Pancreas (tissue), 10 donors: ENCODE measurements around the gene ZFYVE28. TPM values are rescaled to one million over a fixed set of nuclear protein-coding genes. Genes with fewer than 3 reads are reported as not detected.
A peak's percentile ranks its signal among the peaks of the same experiment; 100 is the strongest.

ENCODE experiments used
- ATAC-seq, 4 donors: fragments of 200-7000 bp; cut with Tn5 transposase; one replicate each; pipeline versions ENCODE4 v1.8.0 to v1.9.1; 2020; ENCODE audit warnings: mild to moderate bottlenecking in 4 of 4, moderate library complexity in 4 of 4
- DNase-seq, 6 donors: peaks; one replicate each; pipeline ENCODE4 v3.0.0-alpha.2; 2020
- FAIRE-seq: peaks from 2 replicates; lab custom pipeline; 2012; peaks lifted over from hg19 to GRCh38; lab: Jason Lieb, UNC
- H3K27ac ChIP-seq, 4 donors: fragments of 200-600 bp; sonication (generic); 1 replicate in 3 of 4; 2 replicates in 1 of 4; pipeline versions ENCODE4 v1.5.0 to v1.8.0; 2020
- H3K27me3 ChIP-seq, 4 donors: fragments of 200-600 bp; one replicate each; pipeline ENCODE4 v1.8.0; 2021
- H3K36me3 ChIP-seq, 3 donors: fragments of 200-600 bp; sonication (generic) in 1 of 3; one replicate each; pipeline versions ENCODE4 v1.5.0 to v1.8.0; 2020 to 2021
- H3K4me1 ChIP-seq, 3 donors: fragments of 200-600 bp; one replicate each; pipeline ENCODE4 v1.8.0; 2021
- H3K4me3 ChIP-seq, 4 donors: fragments of 200-600 bp; sonication (generic) in 2 of 4; one replicate each; pipeline versions ENCODE4 v1.5.0 to v1.8.0; 2020 to 2021
- H3K9me3 ChIP-seq, 4 donors: fragments of 200-600 bp; one replicate each; pipeline ENCODE4 v1.8.0; 2021
- WGBS, 2 donors: extraction: QIAGEN DNeasy Blood & Tissue Kit; methylation state at CpG; one replicate each; pipeline ENCODE4 v1.1.7; 2013; 5-methylcytosine and 5-hydroxymethylcytosine counted together
- intact Hi-C, 3 donors: fragments of 100-400 bp; cut with DNase I; formaldehyde crosslinking; loops; one replicate each; pipeline versions ENCODE4 v1.11.1 to v1.14.2; 2022
- polyA plus RNA-seq, 2 donors: library from polyadenylated mRNA; stranded (reverse); fragments of 200-250 nt; gene quantifications; one replicate each; pipeline ENCODE4 v1.2.3, GENCODE V29; 2013
- total RNA-seq, 6 donors: library from RNA; stranded (reverse); fragmentation: NEBNext Ultra II Directional in 4 of 6; extraction: Animal tissue kit (Norgen Biotek cat#: 25700) in 4 of 6; gene quantifications; one replicate each; pipeline versions ENCODE4 v1.2.1 to v1.2.4, GENCODE V29; 2021 to 2023
- TF ChIP-seq, protein P1 (sequence below), 4 donors: fragments of 200-600 bp; sonication (generic) in 3 of 4; IDR thresholded peaks; one replicate each; pipeline versions ENCODE4 v1.5.0 to v1.8.0; 2021; ENCODE audit warnings: antibody characterized with exemption in 4 of 4
- donor health status: healthy with polysubstance abuse.
- donor health status: DM: no; HTN: no; CAD: no; lungs with moderate emphysema.
- donor health status: DM: no; HTN: no; CAD: no.
- donor health status: control.
- donor health status: control.
- donor health status: Bipolar disorder and iron deficiency.
- donor health status: DM: yes; HTN: yes; CAD: no.
- donor health status: DM: no; HTN: no; CAD: no.
- donor health status: DM: no; HTN: no; CAD: no.
- donor health status: DM: yes; HTN: yes; CAD: no.

The ZFYVE28 gene
- total and polyA plus RNA-seq, 8 donors, result 3.8 to 13.4 (median 6.0) TPM

DNA sequence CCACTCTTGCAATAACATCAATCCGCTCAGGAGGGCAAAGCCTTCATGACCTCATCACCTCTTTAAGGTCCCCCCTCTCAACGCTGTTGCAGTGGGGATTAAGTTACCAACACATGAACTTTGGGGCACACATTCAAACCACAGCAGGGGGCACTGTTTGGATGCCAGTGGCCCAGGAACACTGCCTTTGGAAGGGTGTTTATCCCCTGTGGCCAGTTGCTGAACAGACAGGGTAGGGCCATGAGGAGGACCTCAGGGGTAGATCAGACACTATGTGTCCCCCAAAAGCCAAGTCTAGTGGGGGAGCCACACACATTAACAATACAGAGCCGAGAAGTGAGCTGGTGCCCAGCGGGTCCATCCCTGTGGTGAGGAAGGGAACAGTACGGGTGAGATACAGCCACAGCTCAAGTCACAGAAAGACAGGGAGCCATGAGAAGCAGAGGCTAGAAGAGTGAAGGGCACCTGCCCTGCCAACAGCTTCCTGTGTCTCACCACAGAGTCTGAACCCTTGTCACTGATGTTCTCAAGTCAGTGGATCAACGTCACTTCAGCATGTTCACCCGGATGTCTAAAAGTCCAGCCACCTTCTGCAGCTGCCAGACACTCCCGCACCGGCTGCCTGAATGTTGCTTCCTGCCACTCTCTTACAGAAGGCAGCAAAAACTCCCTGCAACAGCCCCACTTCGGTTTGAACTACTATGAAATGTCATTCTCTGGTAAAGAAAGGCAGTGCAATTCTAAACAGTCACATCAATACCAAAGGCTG lies 136.7 kb downstream of the ZFYVE28 start:
- H3K36me3 ChIP-seq, result no peaks in the 10 kb centered on the region
- no peaks in the 10 kb centered on the region for H3K27me3 ChIP-seq
- no peak overlapping the region for H3K27ac ChIP-seq
- no peaks in the 10 kb centered on the region for H3K4me1 ChIP-seq
- ATAC-seq (peak in 1 of 4 donors; percentile 35), DNase-seq (peak in 1 of 6 donors; percentile 16), FAIRE-seq (no peak)
- intact Hi-C loops, result no loop called here
- WGBS, 2 donors, result 72 to 75% methylated on average over 10 of the region's 10 CpGs
- no peak overlapping the region for H3K4me3 ChIP-seq
- no peaks in the 10 kb centered on the region for H3K9me3 ChIP-seq
- TF ChIP-seq, protein P1, sequence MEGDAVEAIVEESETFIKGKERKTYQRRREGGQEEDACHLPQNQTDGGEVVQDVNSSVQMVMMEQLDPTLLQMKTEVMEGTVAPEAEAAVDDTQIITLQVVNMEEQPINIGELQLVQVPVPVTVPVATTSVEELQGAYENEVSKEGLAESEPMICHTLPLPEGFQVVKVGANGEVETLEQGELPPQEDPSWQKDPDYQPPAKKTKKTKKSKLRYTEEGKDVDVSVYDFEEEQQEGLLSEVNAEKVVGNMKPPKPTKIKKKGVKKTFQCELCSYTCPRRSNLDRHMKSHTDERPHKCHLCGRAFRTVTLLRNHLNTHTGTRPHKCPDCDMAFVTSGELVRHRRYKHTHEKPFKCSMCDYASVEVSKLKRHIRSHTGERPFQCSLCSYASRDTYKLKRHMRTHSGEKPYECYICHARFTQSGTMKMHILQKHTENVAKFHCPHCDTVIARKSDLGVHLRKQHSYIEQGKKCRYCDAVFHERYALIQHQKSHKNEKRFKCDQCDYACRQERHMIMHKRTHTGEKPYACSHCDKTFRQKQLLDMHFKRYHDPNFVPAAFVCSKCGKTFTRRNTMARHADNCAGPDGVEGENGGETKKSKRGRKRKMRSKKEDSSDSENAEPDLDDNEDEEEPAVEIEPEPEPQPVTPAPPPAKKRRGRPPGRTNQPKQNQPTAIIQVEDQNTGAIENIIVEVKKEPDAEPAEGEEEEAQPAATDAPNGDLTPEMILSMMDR (IDR thresholded peaks at IDR 0.05), result no peak

DNA sequence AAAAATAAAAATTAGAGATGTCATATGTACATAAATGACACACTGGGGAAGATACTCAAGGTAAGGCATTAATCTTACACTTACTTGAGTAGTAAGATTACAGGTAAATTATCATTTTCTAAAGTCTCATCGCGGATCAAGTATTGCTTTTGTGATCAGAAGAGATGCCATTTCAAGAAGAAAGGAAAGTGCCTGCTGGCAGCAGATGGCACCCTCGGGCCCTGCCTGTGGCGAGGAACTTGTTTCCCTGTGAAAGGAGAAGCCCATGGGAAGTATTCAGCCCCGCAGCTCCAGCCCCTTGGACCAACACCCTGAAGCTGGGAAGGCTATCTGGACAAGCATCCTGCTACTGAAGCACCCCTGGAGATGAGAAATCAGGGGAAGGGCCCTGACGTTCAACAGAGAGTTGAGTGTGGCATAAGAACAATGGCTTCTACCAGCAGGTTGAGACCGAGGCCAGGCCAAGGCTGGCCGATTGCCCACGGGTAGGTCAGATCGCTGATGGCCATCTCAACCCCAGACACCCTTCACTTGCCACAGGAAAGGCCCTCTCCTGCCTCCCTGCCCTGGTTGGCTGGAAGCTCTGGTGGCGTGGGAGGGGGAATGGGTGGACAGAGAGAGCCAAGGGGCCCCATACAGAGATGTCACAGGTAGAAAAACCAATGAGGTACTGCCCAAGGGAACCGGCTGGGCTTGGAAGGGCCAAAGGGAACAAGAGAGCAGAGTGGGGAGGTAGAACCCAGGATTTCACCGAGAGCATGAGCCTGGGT lies 137.7 kb downstream of the ZFYVE28 start:
- H3K4me3 ChIP-seq, result no peak overlapping the region

DNA sequence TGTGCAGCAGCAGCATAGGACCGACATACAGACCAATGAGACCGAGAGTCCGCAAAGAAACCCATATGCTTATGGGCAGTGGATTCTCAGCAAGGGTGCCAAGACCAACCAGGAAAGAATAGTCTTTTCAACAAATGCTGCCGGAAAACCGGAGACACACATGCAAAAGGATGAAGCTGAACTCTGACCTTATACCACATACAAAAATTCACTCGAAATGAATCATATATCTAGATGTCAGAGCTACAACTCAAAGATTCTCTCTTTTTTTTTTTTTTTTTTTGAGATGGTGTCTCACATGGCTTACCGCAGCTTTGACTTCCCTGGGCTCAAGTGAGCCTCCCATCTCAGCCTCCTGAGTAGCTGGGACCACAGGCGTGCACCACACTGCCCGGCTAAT lies 140.5 kb downstream of the ZFYVE28 start:
- intact Hi-C loops, result no loop called here

More for the DNA sequence above, 137.7 kb downstream of the ZFYVE28 start:
- 63 to 70% methylated on average over 13 of the region's 13 CpGs for WGBS, 2 donors
- no peaks in the 10 kb centered on the region for H3K27me3 ChIP-seq
- ATAC-seq (peak in 2 of 4 donors; percentile 33 to 50), DNase-seq (peak in 2 of 6 donors; percentile 14 to 32), FAIRE-seq (no peak)
- H3K9me3 ChIP-seq, result no peaks in the 10 kb centered on the region
- no peaks in the 10 kb centered on the region for H3K36me3 ChIP-seq
- H3K4me1 ChIP-seq, result no peaks in the 10 kb centered on the region
- TF ChIP-seq, protein P1 (IDR thresholded peaks at IDR 0.05), result no peak
- intact Hi-C loops, result no loop called here
- no peak overlapping the region for H3K27ac ChIP-seq

DNA sequence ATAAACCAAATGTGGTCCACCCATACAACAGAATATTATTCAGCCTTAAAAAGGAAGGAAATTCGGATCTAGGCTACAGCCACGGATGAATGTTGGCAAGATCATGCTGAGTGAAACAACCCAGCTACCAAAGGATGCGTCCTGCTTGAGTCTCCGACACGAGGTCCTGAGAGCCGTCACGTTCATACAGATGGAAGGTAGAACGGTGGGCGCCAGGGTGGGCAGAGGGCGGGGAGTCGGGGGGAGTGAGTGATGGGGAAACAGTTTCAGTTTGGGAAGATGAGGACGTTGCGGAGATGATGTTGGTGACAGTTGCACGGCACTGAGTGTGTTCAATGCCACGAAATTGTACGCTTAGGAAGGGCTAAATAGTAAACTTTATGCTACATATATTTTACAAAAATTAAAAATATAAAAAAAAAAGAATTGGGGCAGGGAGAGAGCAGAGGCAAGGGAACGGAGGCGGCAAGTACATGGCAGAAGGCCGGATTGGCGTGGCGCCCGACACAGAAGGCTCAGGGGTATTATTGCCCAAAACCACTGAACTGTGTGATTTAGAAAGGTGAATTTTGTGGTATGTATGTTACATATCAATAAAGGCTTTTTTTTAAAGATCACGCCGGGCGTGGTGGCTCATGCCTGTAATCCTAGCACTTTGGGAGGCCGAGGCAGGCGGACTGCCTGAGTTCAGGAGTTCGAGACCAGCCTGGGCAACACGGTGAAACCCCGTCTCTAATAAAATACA lies 141.7 kb downstream of the ZFYVE28 start:
- ATAC-seq (no peak), FAIRE-seq (no peak), DNase-seq (peak in 2 of 6 donors; percentile 5 to 25)
- TF ChIP-seq, protein P1 (IDR thresholded peaks at IDR 0.05), result no peak
- H3K4me1 ChIP-seq, result no peaks in the 10 kb centered on the region
- H3K27me3 ChIP-seq, result no peaks in the 10 kb centered on the region
- H3K4me3 ChIP-seq, result no peak overlapping the region
- no peak overlapping the region for H3K27ac ChIP-seq
- H3K9me3 ChIP-seq, result no peaks in the 10 kb centered on the region
- H3K36me3 ChIP-seq, result no peaks in the 10 kb centered on the region
- intact Hi-C loops, result no loop called here
- WGBS, 2 donors, result 90 to 94% methylated on average over 30 of the region's 30 CpGs

More for the DNA sequence above, 140.5 kb downstream of the ZFYVE28 start:
- Histone ChIP-seq H3K27ac (no peak overlapping the region), H3K27me3 (no peaks in the 10 kb centered on the region), H3K4me1 (no peaks in the 10 kb centered on the region), H3K4me3 (no peak overlapping the region), H3K9me3 (no peaks in the 10 kb centered on the region), H3K36me3 (no peaks in the 10 kb centered on the region)
- TF ChIP-seq, protein P1 (IDR thresholded peaks at IDR 0.05), result no peak
- WGBS, 2 donors, result 93% methylated on average over 9 of the region's 9 CpGs
- ATAC-seq (no peak), FAIRE-seq (no peak), DNase-seq (peak in 1 of 6 donors; percentile 2)
